HCT116 (cell line): Measurements from ENCODE around the gene ESF1. TPM values are rescaled to one million over a fixed set of nuclear protein-coding genes. Genes with fewer than 3 reads are reported as not detected.

Experiments used
- ATAC-seq: fragments of 200-7000 bp; cut with Tn5 transposase; 2 replicates; pipeline ENCODE4 v1.9.1; 2020; ENCODE audit warnings: mild to moderate bottlenecking, moderate library complexity
- BruUV-seq: library from RNA; stranded (reverse); fragments of 400-500 nt; replicated peaks from 2 replicates; lab custom pipeline; 2021; lab: Mats Ljungman, UMichigan
- CTCF ChIA-PET: fragments of 300-600 bp; sonication (Branson Sonifier 250); formaldehyde crosslinking; loops from one replicate; lab custom pipeline; 2021; ENCODE audit warnings: antibody characterized with exemption; lab: Charles Lee
- POLR2A ChIA-PET: fragments of 300-600, 350-600 bp; sonication (Branson Sonifier 250); formaldehyde crosslinking; loops from one replicate; lab custom pipeline; 2021; ENCODE audit warnings: antibody characterized with exemption; lab: Charles Lee
- RAD21 ChIA-PET, 2 experiments: fragments of 300-600 bp; sonication (Branson Sonifier 250); formaldehyde crosslinking; loops; one replicate each; lab custom pipeline; 2023; ENCODE audit warnings: low total read pairs in 2 of 2; ENCODE audit not compliant: uncharacterized antibody in 2 of 2, unreplicated experiment in 2 of 2, low non-redundant PET in 1 of 2; lab: Charles Lee
- DNase-seq: peaks from one replicate; pipeline ENCODE4 v3.0.0-alpha.2; 2010; ENCODE audit warnings: low read depth, low spot score
- H2AFZ ChIP-seq: fragments of 200-600 bp; shearing (Covaris generic), sonication (generic); 2 replicates; pipeline ENCODE4 v1.6.1; 2017; ENCODE audit warnings: low read depth, mixed run types, mixed read lengths, antibody characterized with exemption, low read length; ENCODE audit not compliant: poor library complexity, severe bottlenecking
- H3K27ac ChIP-seq: 2 replicates; pipeline ENCODE4 v1.5.1; 2012; ENCODE audit warnings: low read depth, low read length
- H3K27me3 ChIP-seq: fragments of 200-600 bp; sonication (generic); 2 replicates; pipeline ENCODE4 v1.6.1; 2016; ENCODE audit warnings: mixed run types, low read length, mixed read lengths; ENCODE audit not compliant: insufficient read depth
- H3K36me3 ChIP-seq, 2 experiments: fragments of 200-500 bp in 1 of 2; fragments of 200-600 bp in 1 of 2; sonication (Bioruptor generic) in 1 of 2; sonication (generic) in 1 of 2; 2 replicates each; pipeline versions ENCODE4 v1.5.1 to v1.6.1; 2014 to 2016; ENCODE audit warnings: low read length in 2 of 2, inconsistent platforms in 1 of 2, mixed read lengths in 1 of 2, mixed run types in 1 of 2; ENCODE audit not compliant: insufficient read depth in 2 of 2, control insufficient read depth in 1 of 2
- H3K4me1 ChIP-seq, 2 experiments: fragments of 200-600 bp in 1 of 2; sonication (generic) in 1 of 2; 2 replicates each; pipeline versions ENCODE4 v1.5.1 to v1.6.1; 2012 to 2017; ENCODE audit warnings: low read length in 2 of 2, inconsistent platforms in 1 of 2, mild to moderate bottlenecking in 1 of 2, mixed read lengths in 1 of 2, mixed run types in 1 of 2, moderate library complexity in 1 of 2; ENCODE audit not compliant: insufficient read depth in 2 of 2, control insufficient read depth in 1 of 2
- H3K4me2 ChIP-seq: fragments of 200-600 bp; sonication (generic); 2 replicates; pipeline ENCODE4 v1.6.1; 2017; ENCODE audit warnings: mixed run types, low read length, mixed read lengths
- H3K4me3 ChIP-seq, 2 experiments: fragments of 200-600 bp in 1 of 2; sonication (generic) in 1 of 2; replicated peaks in 1 of 2; 2 replicates each; pipeline ENCODE4 v1.5.1; 2011 to 2016; ENCODE audit warnings: low read length in 2 of 2, control low read depth in 1 of 2, low read depth in 1 of 2, mild to moderate bottlenecking in 1 of 2, mixed read lengths in 1 of 2, mixed run types in 1 of 2
- H3K79me2 ChIP-seq: fragments of 200-600 bp; sonication (generic); 2 replicates; pipeline ENCODE4 v1.6.1; 2017; ENCODE audit warnings: mild to moderate bottlenecking, mixed run types, low read length, moderate library complexity, mixed read lengths; ENCODE audit not compliant: insufficient read depth
- H3K9ac ChIP-seq: fragments of 200-600 bp; sonication (generic); 2 replicates; pipeline ENCODE4 v1.6.1; 2016; ENCODE audit warnings: low read length, mixed read lengths
- H3K9me2 ChIP-seq: fragments of 200-600 bp; sonication (generic), shearing (Covaris generic); 2 replicates; pipeline ENCODE4 v1.6.1; 2017; ENCODE audit warnings: mixed run types, mild to moderate bottlenecking, moderate library complexity; ENCODE audit not compliant: insufficient read depth
- H3K9me3 ChIP-seq, 2 experiments: fragments of 200-500 bp in 1 of 2; fragments of 200-600 bp in 1 of 2; sonication (Bioruptor generic) in 1 of 2; sonication (generic) in 1 of 2; 2 replicates each; pipeline ENCODE4 v1.6.1; 2014 to 2017; ENCODE audit warnings: low read length in 2 of 2, mixed read lengths in 2 of 2, inconsistent platforms in 1 of 2, low read depth in 1 of 2, mild to moderate bottlenecking in 1 of 2, mixed run types in 1 of 2, moderate library complexity in 1 of 2; ENCODE audit not compliant: control insufficient read depth in 1 of 2, insufficient read depth in 1 of 2
- H4K20me1 ChIP-seq: fragments of 200-600 bp; sonication (generic), shearing (Covaris generic); 2 replicates; pipeline ENCODE4 v1.6.1; 2017; ENCODE audit warnings: mixed run types, mild to moderate bottlenecking, moderate library complexity; ENCODE audit not compliant: insufficient read depth
- ATF3 ChIP-seq: IDR thresholded peaks from 2 replicates; pipeline ENCODE4 v1.6.1; 2012
- CBX3 ChIP-seq: IDR thresholded peaks from 2 replicates; pipeline ENCODE4 v1.6.1; 2012; ENCODE audit warnings: low read depth
- CEBPB ChIP-seq: IDR thresholded peaks from 2 replicates; pipeline ENCODE4 v1.6.1; 2012; ENCODE audit warnings: low read depth
- EGR1 ChIP-seq: IDR thresholded peaks from 2 replicates; pipeline ENCODE4 v1.6.1; 2012; ENCODE audit warnings: low read depth
- ELF1 ChIP-seq: IDR thresholded peaks from 2 replicates; pipeline ENCODE4 v1.6.1; 2012; ENCODE audit warnings: low read depth, borderline replicate concordance
- EZH2 ChIP-seq: fragments of 200-600 bp; sonication (generic); IDR thresholded peaks from 2 replicates; pipeline ENCODE4 v1.6.1; 2017; ENCODE audit warnings: antibody characterized with exemption, mixed run types
- EZH2phosphoT487 ChIP-seq: fragments of 200-600 bp; IDR thresholded peaks from 2 replicates; pipeline ENCODE4 v1.6.1; 2018; ENCODE audit warnings: antibody characterized with exemption, borderline replicate concordance
- JUND ChIP-seq: IDR thresholded peaks from 2 replicates; pipeline ENCODE4 v1.6.1; 2012
- POLR2AphosphoS5 ChIP-seq: IDR thresholded peaks from 2 replicates; pipeline ENCODE4 v1.6.1; 2011; ENCODE audit warnings: mild to moderate bottlenecking, low read depth, low read length, moderate library complexity
- REST ChIP-seq: IDR thresholded peaks from 2 replicates; pipeline ENCODE4 v1.6.1; 2012; ENCODE audit warnings: low read depth
- SIN3A ChIP-seq: IDR thresholded peaks from 2 replicates; pipeline ENCODE4 v1.6.1; 2012; ENCODE audit warnings: low read depth
- SRF ChIP-seq: IDR thresholded peaks from 2 replicates; pipeline ENCODE4 v1.6.1; 2012; ENCODE audit warnings: low read depth
- ZFX ChIP-seq: fragments of 450-650 bp; IDR thresholded peaks from 2 replicates; pipeline ENCODE4 v1.6.1; 2017
- intact Hi-C: fragments of 100-400 bp; cut with micrococcal nuclease; formaldehyde crosslinking; loops from 2 replicates; pipeline ENCODE4 v1.10.0; 2022
- total RNA-seq: library from RNA; stranded (reverse); gene quantifications from one replicate; pipeline ENCODE4 v1.2.1, GENCODE V29; 2021; ENCODE audit not compliant: unreplicated experiment
- TF ChIP-seq, protein P1 (sequence below), 3 experiments: fragments of 200-600 bp in 1 of 3; sonication (generic) in 1 of 3; IDR thresholded peaks in 2 of 3; conservative IDR thresholded peaks in 1 of 3; 2 replicates each; pipeline ENCODE4 v1.5.1; 2012 to 2017; ENCODE audit warnings: low read depth in 2 of 3, low read length in 2 of 3, antibody characterized with exemption in 1 of 3, borderline replicate concordance in 1 of 3, control low read depth in 1 of 3, mild to moderate bottlenecking in 1 of 3, mixed read lengths in 1 of 3, mixed run types in 1 of 3, moderate library complexity in 1 of 3; ENCODE audit not compliant: insufficient read depth in 1 of 3

Gene ESF1
- total RNA-seq, 1 experiment from 2014 or later, result 25.4 TPM

- TF ChIP-seq SRF (no peak), SIN3A (no peak), EZH2 (no peak), ATF3 (no peak), EZH2phosphoT487 (no peak), REST (no peak), ZFX (no peak), ELF1 (no peak), POLR2AphosphoS5 (no peak), CEBPB (no peak), CBX3 (no peak), JUND (no peak), EGR1 (no peak)
- TF ChIP-seq, protein P1, sequence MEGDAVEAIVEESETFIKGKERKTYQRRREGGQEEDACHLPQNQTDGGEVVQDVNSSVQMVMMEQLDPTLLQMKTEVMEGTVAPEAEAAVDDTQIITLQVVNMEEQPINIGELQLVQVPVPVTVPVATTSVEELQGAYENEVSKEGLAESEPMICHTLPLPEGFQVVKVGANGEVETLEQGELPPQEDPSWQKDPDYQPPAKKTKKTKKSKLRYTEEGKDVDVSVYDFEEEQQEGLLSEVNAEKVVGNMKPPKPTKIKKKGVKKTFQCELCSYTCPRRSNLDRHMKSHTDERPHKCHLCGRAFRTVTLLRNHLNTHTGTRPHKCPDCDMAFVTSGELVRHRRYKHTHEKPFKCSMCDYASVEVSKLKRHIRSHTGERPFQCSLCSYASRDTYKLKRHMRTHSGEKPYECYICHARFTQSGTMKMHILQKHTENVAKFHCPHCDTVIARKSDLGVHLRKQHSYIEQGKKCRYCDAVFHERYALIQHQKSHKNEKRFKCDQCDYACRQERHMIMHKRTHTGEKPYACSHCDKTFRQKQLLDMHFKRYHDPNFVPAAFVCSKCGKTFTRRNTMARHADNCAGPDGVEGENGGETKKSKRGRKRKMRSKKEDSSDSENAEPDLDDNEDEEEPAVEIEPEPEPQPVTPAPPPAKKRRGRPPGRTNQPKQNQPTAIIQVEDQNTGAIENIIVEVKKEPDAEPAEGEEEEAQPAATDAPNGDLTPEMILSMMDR (IDR thresholded peaks at IDR 0.05 in 2 of 3, conservative IDR thresholded peaks at IDR 0.05 in 1 of 3; ENCODE audit: borderline replicate concordance in 1 of 3, insufficient read depth in 1 of 3, low read depth in 2 of 3, low read length in 2 of 3), result no peak
- H3K4me3 ChIP-seq, result no peak overlapping the region
- no peak for DNase-seq
- peaks cover 31% of the 10 kb centered on the region; the same call in 1 of the 2 replicates for H3K79me2 ChIP-seq
- ATAC-seq, result no peak
- ChIA-PET POLR2A (no interaction called here), RAD21 (no interaction called here), CTCF (no interaction called here)
- peaks cover 54 to 55% of the 10 kb centered on the region in 2 experiments for H3K36me3 ChIP-seq
- peaks cover 6% of the 10 kb centered on the region; the same call in 1 of the 2 replicates for H4K20me1 ChIP-seq
- intact Hi-C loops, result no loop called here
- no peaks in the 10 kb centered on the region for H3K4me1 ChIP-seq
- BruUV-seq, result no TSS peak
- H3K9me2 ChIP-seq, result no peaks in the 10 kb centered on the region
- no peak overlapping the region for H3K27ac ChIP-seq
- no peaks in the 10 kb centered on the region for H3K9me3 ChIP-seq
- H3K27me3 ChIP-seq, result no peaks in the 10 kb centered on the region
- no peak overlapping the region for H2AFZ ChIP-seq
- H3K9ac ChIP-seq, result no peak overlapping the region
- no peak overlapping the region for H3K4me2 ChIP-seq
These were observed 9.9 kb upstream of the ESF1 start for GRCh38 chr20:13794667-13795066.
